CD4-positive, alpha-beta memory T cell (primary cell): ENCODE measurements around the gene DCAF10. TPM values are rescaled to one million over a fixed set of nuclear protein-coding genes. Genes with fewer than 3 reads are reported as not detected.
"Not testable (repeated sequence)": the region's sequence is repeated elsewhere in the genome, so short reads cannot be mapped to it uniquely, and the experiment has no call there.

Experiments
- CTCF ChIA-PET: fragments of 350-600 bp; sonication (Branson Sonifier 250); formaldehyde crosslinking; loops from one replicate; lab custom pipeline; 2021; ENCODE audit warnings: inconsistent platforms; ENCODE audit not compliant: partially characterized antibody; lab: Charles Lee
- POLR2A ChIA-PET: fragments of 350-600 bp; sonication (Branson Sonifier 250); formaldehyde crosslinking; loops from one replicate; lab custom pipeline; 2021; ENCODE audit not compliant: partially characterized antibody; lab: Charles Lee
- DNase-seq, 5 donors: peaks; one replicate each; pipeline versions ENCODE4 v3.0.0 to v3.0.0-alpha.2; 2020 to 2022; ENCODE audit warnings: mixed read lengths in 1 of 5
- H3K27ac ChIP-seq: one replicate; pipeline ENCODE4 v1.7.0; 2013; ENCODE audit warnings: low read depth, low read length
- H3K27me3 ChIP-seq: 2 replicates; pipeline ENCODE4 v1.7.0; 2013; ENCODE audit warnings: mild to moderate bottlenecking, low read length, moderate library complexity; ENCODE audit not compliant: insufficient read depth
- H3K36me3 ChIP-seq: 2 replicates; pipeline ENCODE4 v1.7.0; 2013; ENCODE audit warnings: mild to moderate bottlenecking, low read length, moderate library complexity; ENCODE audit not compliant: insufficient read depth
- H3K4me1 ChIP-seq: 2 replicates; pipeline ENCODE4 v1.7.0; 2013; ENCODE audit warnings: mild to moderate bottlenecking, low read length, moderate library complexity; ENCODE audit not compliant: insufficient read depth
- H3K4me3 ChIP-seq, 2 donors: one replicate each; pipeline ENCODE4 v1.7.0; 2013; ENCODE audit warnings: low read length in 2 of 2, mild to moderate bottlenecking in 1 of 2
- H3K9me3 ChIP-seq, 2 donors: one replicate each; pipeline ENCODE4 v1.7.0; 2013; ENCODE audit warnings: low read length in 2 of 2, control low read depth in 1 of 2; ENCODE audit not compliant: control insufficient read depth in 1 of 2
- H3K27ac Mint-ChIP-seq, 7 donors: one replicate each; pipeline ENCODE4 v1.8.0; 2020 to 2021; ENCODE audit warnings: mixed read lengths in 7 of 7, mild to moderate bottlenecking in 6 of 7, inconsistent platforms in 3 of 7, moderate library complexity in 3 of 7
- H3K27me3 Mint-ChIP-seq, 2 donors: one replicate each; pipeline ENCODE4 v1.8.0; 2020 to 2021; ENCODE audit warnings: mixed read lengths in 2 of 2
- H3K36me3 Mint-ChIP-seq, 2 donors: one replicate each; pipeline ENCODE4 v1.8.0; 2020 to 2021; ENCODE audit warnings: mixed read lengths in 2 of 2, inconsistent platforms in 1 of 2, mild to moderate bottlenecking in 1 of 2
- H3K4me1 Mint-ChIP-seq, 4 donors: one replicate each; pipeline ENCODE4 v1.8.0; 2020 to 2021; ENCODE audit warnings: mixed read lengths in 4 of 4, mild to moderate bottlenecking in 1 of 4
- H3K4me3 Mint-ChIP-seq, 8 donors: one replicate each; pipeline ENCODE4 v1.8.0; 2020 to 2021; ENCODE audit warnings: mixed read lengths in 8 of 8, mild to moderate bottlenecking in 7 of 8, moderate library complexity in 6 of 8, inconsistent platforms in 3 of 8
- H3K9me3 Mint-ChIP-seq, 8 donors: one replicate each; pipeline ENCODE4 v1.8.0; 2020 to 2021; ENCODE audit warnings: mixed read lengths in 8 of 8, mild to moderate bottlenecking in 5 of 8, inconsistent platforms in 3 of 8, moderate library complexity in 1 of 8
- intact Hi-C: fragments of 100-400 bp; cut with micrococcal nuclease; formaldehyde crosslinking; loops from one replicate; pipeline ENCODE4 v1.15.1; 2023
- polyA plus RNA-seq, 2 donors: library from polyadenylated mRNA; unstranded; fragments of 300-500 nt; fragmentation: Illumina TruSeq; gene quantifications; one replicate each; pipeline ENCODE4 v1.2.3, GENCODE V29; 2021
- total RNA-seq, 2 experiments: library from RNA; stranded (reverse); gene quantifications; one replicate each; pipeline ENCODE4 v1.2.3, GENCODE V29; 2021

Gene DCAF10
- total and polyA plus RNA-seq, 4 experiments from 2014 or later = 20.3 to 37.1 (median 29.2) TPM

DNA sequence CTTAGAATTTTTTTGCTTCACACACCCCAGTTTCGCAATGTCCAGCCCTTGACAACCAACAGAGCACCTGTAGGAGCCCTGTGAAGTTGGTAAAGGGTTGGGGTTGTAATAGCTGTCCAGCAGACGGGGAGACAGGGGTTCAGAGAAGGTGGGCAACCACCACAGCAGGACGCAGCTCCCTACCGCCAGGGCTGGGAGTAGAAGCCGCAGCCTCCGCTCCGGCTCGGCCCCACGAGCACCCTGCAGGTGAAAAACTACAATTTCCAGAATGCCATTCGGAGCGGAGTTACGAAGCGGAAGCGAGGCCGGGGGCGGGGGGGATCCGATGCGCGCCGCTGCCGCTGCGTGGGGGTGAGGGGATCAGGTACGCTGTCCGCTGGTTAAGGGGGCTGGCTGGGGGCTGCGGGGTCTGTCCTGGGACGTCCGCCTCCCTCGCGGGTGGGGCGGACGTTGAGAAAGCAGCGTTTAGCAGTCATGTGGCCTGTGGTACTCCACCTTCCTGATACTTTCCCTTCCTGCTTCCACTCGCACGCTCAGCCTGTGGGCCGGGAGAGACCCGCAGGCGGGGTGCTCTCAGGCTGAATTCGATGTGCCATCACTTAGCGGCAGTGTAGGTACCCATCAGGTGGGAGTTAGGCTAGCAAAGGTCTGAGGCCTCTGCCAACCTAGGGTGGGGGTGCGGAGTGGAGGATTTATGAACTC, 47.0 kb upstream of the DCAF10 start, which contains the start of gene TRMT10B:
Gene TRMT10B (plus strand): TSS at position 317 of the 702 bp plus-strand sequence. CDS start 8,127 bp downstream, outside the sequence.
- Mint-ChIP-seq H3K4me1 (peaks cover 15 to 46% (median 30%) of the 10 kb centered on the region in 4 donors), H3K36me3 (no peaks in the 10 kb centered on the region), H3K27me3 (no peaks in the 10 kb centered on the region), H3K4me3 (peak within 1 kb of the TSS; percentile 95 to 99 (median 98)), H3K27ac (peak within 1 kb of the TSS; percentile 78 to 97 (median 95)), H3K9me3 (no peaks in the 10 kb centered on the region)
- no peaks in the 10 kb centered on the region for H3K36me3 ChIP-seq
- peak within 1 kb of the TSS; percentile 94 to 99 for H3K4me3 ChIP-seq
- intact Hi-C loops = loop anchor here (1.0 to 10.0 kb wide), 5 partner anchors 32 to 314 kb away; partner anchors contain the start of genes DCAF10, EXOSC3, SHB and ZBTB5
- CTCF ChIA-PET = interaction anchor here (0.7 kb wide), 1 partner anchor 27 kb away, joined by 3 read pairs; no protein-coding TSS in a partner anchor
- H3K27ac ChIP-seq = peak within 1 kb of the TSS; percentile 80
- no peaks in the 10 kb centered on the region for H3K27me3 ChIP-seq
- DNase-seq = peak; percentile 60 to 77 (median 68)
- POLR2A ChIA-PET = interaction anchor here (1.0 to 1.9 kb wide), 3 partner anchors 10 to 267 kb away, joined by 3 to 6 read pairs (median 3); partner anchors contain the start of gene EXOSC3
- H3K9me3 ChIP-seq = no peaks in the 10 kb centered on the region
- peaks cover 15% of the 10 kb centered on the region for H3K4me1 ChIP-seq

GRCh38 chr9:37758747-37759146, 41.9 kb upstream of the DCAF10 start:
- peak overlapping the region in 1 of 7 donors; percentile 5 for H3K27ac Mint-ChIP-seq
- no peaks in the 10 kb centered on the region for H3K27me3 Mint-ChIP-seq
- H3K9me3 Mint-ChIP-seq = no peaks in the 10 kb centered on the region
- H3K27ac ChIP-seq = no peak overlapping the region
- ChIA-PET POLR2A (no interaction called here), CTCF (no interaction called here)
- H3K36me3 ChIP-seq = no peaks in the 10 kb centered on the region
- no peak for DNase-seq
- H3K4me3 Mint-ChIP-seq = no peak overlapping the region
- H3K4me3 ChIP-seq = no peak overlapping the region
- H3K4me1 Mint-ChIP-seq = peaks cover 14 to 41% (median 30%) of the 10 kb centered on the region in 4 donors
- no peaks in the 10 kb centered on the region for H3K9me3 ChIP-seq
- H3K4me1 ChIP-seq = peaks cover 9% of the 10 kb centered on the region
- intact Hi-C loops = loop anchor here (10.0 kb wide), 1 partner anchor 294 kb away; the partner anchor contains the start of gene ZBTB5
- H3K27me3 ChIP-seq = no peaks in the 10 kb centered on the region
- peaks cover 10 to 19% of the 10 kb centered on the region in 2 donors for H3K36me3 Mint-ChIP-seq

GRCh38 chr9:37760416-37761161, 40.0 kb upstream of the DCAF10 start:
- Histone ChIP-seq H3K36me3 (no peaks in the 10 kb centered on the region), H3K27me3 (no peaks in the 10 kb centered on the region), H3K9me3 (no peaks in the 10 kb centered on the region), H3K27ac (no peak overlapping the region), H3K4me3 (no peak overlapping the region), H3K4me1 (no peaks in the 10 kb centered on the region)
- Mint-ChIP-seq H3K9me3 (no peaks in the 10 kb centered on the region), H3K4me3 (no peak overlapping the region), H3K27ac (no peak overlapping the region), H3K27me3 (no peaks in the 10 kb centered on the region), H3K4me1 (peaks cover 6 to 26% (median 15%) of the 10 kb centered on the region in 4 donors), H3K36me3 (peaks cover 19 to 30% of the 10 kb centered on the region in 2 donors)
- intact Hi-C loops = no loop called here
- CTCF ChIA-PET = interaction anchor here (0.9 kb wide), 1 partner anchor 24 kb away, joined by 3 read pairs; the partner anchor contains the start of gene EXOSC3
- DNase-seq = no peak
- POLR2A ChIA-PET = no interaction called here

GRCh38 chr9:37761511-37761910, 39.1 kb upstream of the DCAF10 start:
- intact Hi-C loops = no loop called here
- no peak for DNase-seq
- POLR2A ChIA-PET = no interaction called here
- Histone ChIP-seq H3K27ac (no peak overlapping the region), H3K9me3 (no peaks in the 10 kb centered on the region), H3K27me3 (no peaks in the 10 kb centered on the region), H3K4me3 (no peak overlapping the region), H3K4me1 (no peaks in the 10 kb centered on the region), H3K36me3 (no peaks in the 10 kb centered on the region)
- H3K36me3 Mint-ChIP-seq = peaks cover 19 to 35% of the 10 kb centered on the region in 2 donors
- H3K27ac Mint-ChIP-seq = peak overlapping the region in 1 of 7 donors; percentile 86
- H3K9me3 Mint-ChIP-seq = no peaks in the 10 kb centered on the region
- CTCF ChIA-PET = no interaction called here
- no peak overlapping the region for H3K4me3 Mint-ChIP-seq
- no peaks in the 10 kb centered on the region for H3K27me3 Mint-ChIP-seq
- peaks cover 6 to 24% (median 11%) of the 10 kb centered on the region in 4 donors for H3K4me1 Mint-ChIP-seq

DNA sequence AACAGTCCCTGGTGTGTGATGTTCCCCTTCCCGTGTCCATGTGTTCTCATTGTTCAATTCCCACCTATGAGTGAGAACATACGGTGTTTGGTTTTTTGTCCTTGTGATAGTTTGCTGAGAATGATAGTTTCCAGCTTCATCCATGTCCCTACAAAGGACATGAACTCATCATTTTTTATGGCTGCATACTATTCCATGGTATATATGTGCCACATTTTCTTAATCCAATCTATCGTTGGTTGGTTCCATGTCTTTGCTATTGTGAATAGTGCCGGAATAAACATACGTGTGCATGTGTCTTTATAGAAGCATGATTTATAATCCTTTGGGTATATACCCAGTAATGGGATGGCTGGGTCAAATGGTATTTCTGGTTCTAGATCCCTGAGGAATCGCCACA, 35.3 kb upstream of the DCAF10 start:
- H3K4me1 ChIP-seq, POLR2A ChIA-PET, H3K27ac Mint-ChIP-seq, H3K4me3 Mint-ChIP-seq, H3K27ac ChIP-seq, H3K4me3 ChIP-seq, intact Hi-C loops, H3K36me3 ChIP-seq, H3K27me3 ChIP-seq, H3K27me3 Mint-ChIP-seq, H3K4me1 Mint-ChIP-seq, H3K9me3 ChIP-seq, H3K9me3 Mint-ChIP-seq, DNase-seq, CTCF ChIA-PET: not testable (repeated sequence)
- peaks cover 31 to 58% of the 10 kb centered on the region in 2 donors for H3K36me3 Mint-ChIP-seq

GRCh38 chr9:37769306-37769705, 31.3 kb upstream of the DCAF10 start:
- H3K4me1 ChIP-seq = no peaks in the 10 kb centered on the region
- DNase-seq = no peak
- peaks cover 6% of the 10 kb centered on the region for H3K36me3 ChIP-seq
- ChIA-PET POLR2A (interaction anchor here (1.1 to 2.6 kb wide), 2 partner anchors 9 to 15 kb away, joined by 3 to 10 read pairs; partner anchors contain the start of gene EXOSC3), CTCF (interaction anchor here (0.7 to 0.8 kb wide), 2 partner anchors 75 to 1852 kb away, joined by 3 to 4 read pairs; no protein-coding TSS in a partner anchor)
- H3K27me3 ChIP-seq = no peaks in the 10 kb centered on the region
- H3K27ac ChIP-seq = no peak overlapping the region
- intact Hi-C loops = no loop called here
- no peaks in the 10 kb centered on the region for H3K27me3 Mint-ChIP-seq
- no peak overlapping the region for H3K4me3 Mint-ChIP-seq
- peaks cover 27 to 50% of the 10 kb centered on the region in 2 donors for H3K36me3 Mint-ChIP-seq
- no peaks in the 10 kb centered on the region for H3K9me3 ChIP-seq
- H3K4me1 Mint-ChIP-seq = peaks cover 0 to 5% (median 4%) of the 10 kb centered on the region in 4 donors
- no peaks in the 10 kb centered on the region for H3K9me3 Mint-ChIP-seq
- no peak overlapping the region for H3K4me3 ChIP-seq
- peak overlapping the region in 5 of 7 donors; percentile 30 to 74 (median 59) for H3K27ac Mint-ChIP-seq
